Hepatocyte (in vitro differentiated cells): ENCODE results near the gene DBNDD2. TPM values are rescaled to one million over a fixed set of nuclear protein-coding genes. Genes with fewer than 3 reads are reported as not detected.

Source experiments
- DNase-seq: peaks from one replicate; pipeline ENCODE4 v3.0.0-alpha.2; 2016; ENCODE audit warnings: low spot score
- H2AFZ ChIP-seq: fragments of 200-600 bp; sonication (generic); 2 replicates; pipeline ENCODE4 v1.6.0; 2016; ENCODE audit warnings: antibody characterized with exemption, mild to moderate bottlenecking
- H3K27ac ChIP-seq: fragments of 200-600 bp; sonication (generic); 2 replicates; pipeline ENCODE4 v1.5.1; 2016; ENCODE audit warnings: mild to moderate bottlenecking
- H3K27me3 ChIP-seq: fragments of 200-600 bp; sonication (generic); 2 replicates; pipeline ENCODE4 v1.6.1; 2016
- H3K36me3 ChIP-seq: fragments of 200-600 bp; sonication (generic); replicated peaks from 2 replicates; pipeline ENCODE4 v1.5.1; 2016; ENCODE audit warnings: low read depth; ENCODE audit not compliant: insufficient read depth
- H3K4me1 ChIP-seq: fragments of 200-600 bp; sonication (generic); 2 replicates; pipeline ENCODE4 v1.5.1; 2016; ENCODE audit warnings: mild to moderate bottlenecking, moderate library complexity; ENCODE audit not compliant: insufficient read depth
- H3K4me2 ChIP-seq: fragments of 200-600 bp; sonication (generic); 2 replicates; pipeline ENCODE4 v1.6.0; 2016
- H3K4me3 ChIP-seq: fragments of 200-600 bp; sonication (generic); 2 replicates; pipeline ENCODE4 v1.5.1; 2016; ENCODE audit warnings: mild to moderate bottlenecking
- H3K79me2 ChIP-seq: fragments of 200-600 bp; sonication (generic); 2 replicates; pipeline ENCODE4 v1.6.0; 2017; ENCODE audit warnings: mild to moderate bottlenecking
- H3K9me2 ChIP-seq: fragments of 200-600 bp; sonication (generic); replicated peaks from 2 replicates; pipeline ENCODE4 v1.6.0; 2017; ENCODE audit warnings: mild to moderate bottlenecking; ENCODE audit not compliant: insufficient read depth
- H3K9me3 ChIP-seq: fragments of 200-600 bp; sonication (generic); 2 replicates; pipeline ENCODE4 v1.5.1; 2016; ENCODE audit warnings: low read depth, mild to moderate bottlenecking
- H4K20me1 ChIP-seq: fragments of 200-600 bp; sonication (generic); 2 replicates; pipeline ENCODE4 v1.6.0; 2016; ENCODE audit warnings: mild to moderate bottlenecking; ENCODE audit not compliant: insufficient read depth, poor library complexity, severe bottlenecking
- CTCF ChIP-seq: fragments of 200-600 bp; sonication (generic); IDR thresholded peaks from 2 replicates; pipeline ENCODE4 v1.5.1; 2016; ENCODE audit warnings: antibody characterized with exemption, mild to moderate bottlenecking; ENCODE audit not compliant: poor library complexity
- EZH2 ChIP-seq: fragments of 200-600 bp; sonication (generic); IDR thresholded peaks from 2 replicates; pipeline ENCODE4 v1.6.1; 2016; ENCODE audit warnings: antibody characterized with exemption, mild to moderate bottlenecking, borderline replicate concordance
- EZH2phosphoT487 ChIP-seq: fragments of 200-600 bp; sonication (generic); IDR thresholded peaks from one replicate; pipeline ENCODE4 v1.6.1; 2018; ENCODE audit warnings: antibody characterized with exemption, mild to moderate bottlenecking, low read depth, moderate library complexity; ENCODE audit not compliant: unreplicated experiment, severe bottlenecking
- WGBS: methylation state at CpG from one replicate; pipeline ENCODE4 v1.1.6; 2016; ENCODE audit warnings: low lambda C conversion rate; ENCODE audit errors: missing lambda C conversion rate; 5-methylcytosine and 5-hydroxymethylcytosine counted together
- microRNA-seq: library from miRNA; unstranded; fragments of <30 nt; microRNA quantifications from one replicate; pipeline ENCODE4, GENCODE V29; 2017
- polyA plus RNA-seq: library from polyadenylated mRNA; unstranded; fragments of >200 nt; fragmentation: Nextera tagmentation; extraction: Ambion mirVana; gene quantifications from 2 replicates; pipeline ENCODE4 v1.2.1, GENCODE V29; 2016
- small RNA-seq: library from RNA; depleted of rRNA; stranded (forward); fragments of <200 nt; gene quantifications from one replicate; pipeline ENCODE3, GENCODE V24; 2014
- total RNA-seq: library from RNA; depleted of rRNA; stranded (reverse); fragments of >200 nt; gene quantifications from 2 replicates; pipeline ENCODE4 v1.2.3, GENCODE V29; 2014

The DBNDD2 gene
- total and polyA plus RNA-seq, 2 experiments from 2014 or later, result 11.1 to 12.8 TPM

DNA sequence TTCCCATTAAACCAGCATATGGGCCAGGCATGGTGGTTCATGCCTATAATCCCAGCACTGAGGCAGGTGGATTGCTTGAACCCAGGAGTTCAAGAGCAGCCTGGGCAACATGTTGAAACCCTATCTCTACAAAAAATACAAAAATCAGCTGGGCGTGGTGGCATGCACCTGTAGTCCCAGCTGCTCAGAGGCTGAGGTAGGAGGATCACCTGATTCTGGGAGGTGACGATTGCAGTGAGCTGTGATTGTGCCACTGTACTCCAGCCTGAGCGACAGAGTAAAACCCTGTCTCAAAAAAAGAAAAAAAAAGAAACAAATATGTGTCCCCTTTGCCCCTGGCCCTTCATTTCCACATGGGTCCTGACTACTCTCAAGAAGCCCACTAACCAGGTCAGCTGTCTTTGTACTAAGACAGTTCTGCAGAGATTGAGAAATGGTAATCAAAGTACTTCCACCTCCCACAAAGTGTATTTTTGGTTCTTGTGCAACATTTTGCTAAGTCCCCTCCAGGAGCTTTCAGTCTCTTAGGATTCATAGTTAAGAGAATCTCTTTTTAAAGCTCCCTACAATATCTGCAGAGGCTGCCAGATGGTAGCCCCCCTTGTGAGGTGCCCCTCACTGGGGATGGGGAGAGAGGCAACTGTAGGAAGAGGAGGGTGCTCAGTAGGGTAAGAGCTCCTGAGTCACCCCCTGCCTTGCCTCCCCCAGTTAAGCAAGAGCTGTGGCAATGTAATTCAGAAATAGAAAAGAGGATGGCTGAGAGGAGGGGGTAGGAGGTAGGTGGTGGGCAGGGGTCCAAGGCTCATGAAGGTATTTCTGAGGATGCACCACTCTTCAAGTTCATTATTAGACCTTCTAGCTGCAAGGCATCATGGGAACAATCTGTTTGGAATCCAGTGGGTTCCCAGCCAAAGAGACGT lies 44.9 kb downstream of the DBNDD2 start:
- no peak overlapping the region for H3K27ac ChIP-seq
- H3K79me2 ChIP-seq, result no peaks in the 10 kb centered on the region
- WGBS, result 66% methylated on average over 4 of the region's 4 CpGs
- no peak for DNase-seq
- no peak overlapping the region for H3K4me3 ChIP-seq
- no peak overlapping the region for H2AFZ ChIP-seq
- H4K20me1 ChIP-seq, result no peaks in the 10 kb centered on the region
- H3K4me1 ChIP-seq, result no peaks in the 10 kb centered on the region
- H3K36me3 ChIP-seq, result no peaks in the 10 kb centered on the region
- no peaks in the 10 kb centered on the region for H3K9me3 ChIP-seq
- H3K4me2 ChIP-seq, result no peak overlapping the region
- TF ChIP-seq CTCF (no peak), EZH2 (no peak), EZH2phosphoT487 (no peak)
- H3K9me2 ChIP-seq, result no peaks in the 10 kb centered on the region
- H3K27me3 ChIP-seq, result no peaks in the 10 kb centered on the region

DNA sequence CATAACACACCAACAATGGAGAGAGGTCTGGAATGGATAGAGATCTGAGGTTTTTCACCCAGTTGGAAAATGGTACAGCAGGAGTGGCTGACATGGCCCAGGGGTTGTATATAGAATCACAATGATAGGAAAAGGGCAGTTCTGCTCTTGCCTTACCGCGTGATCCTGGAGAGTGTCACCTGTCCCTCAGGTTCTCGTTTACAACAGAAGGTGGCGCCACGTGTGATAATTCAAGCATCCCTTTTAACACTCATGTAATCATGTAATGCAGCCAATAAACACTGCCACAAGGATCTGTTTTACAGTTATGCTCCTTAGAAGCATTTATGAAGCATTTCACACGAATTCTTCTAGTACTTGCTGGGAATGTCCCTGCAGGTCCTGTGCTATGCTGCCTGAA lies 48.5 kb downstream of the DBNDD2 start:
- Histone ChIP-seq H3K36me3 (no peaks in the 10 kb centered on the region), H3K4me2 (no peak overlapping the region), H3K4me3 (no peak overlapping the region), H3K4me1 (no peaks in the 10 kb centered on the region), H3K79me2 (no peaks in the 10 kb centered on the region), H2AFZ (no peak overlapping the region), H3K9me3 (no peaks in the 10 kb centered on the region), H3K27ac (no peak overlapping the region), H3K27me3 (no peaks in the 10 kb centered on the region), H3K9me2 (no peaks in the 10 kb centered on the region), H4K20me1 (no peaks in the 10 kb centered on the region)
- peak; percentile 37 for TF ChIP-seq CTCF
- no peak for TF ChIP-seq EZH2phosphoT487
- 15% methylated on average over 6 of the region's 6 CpGs for WGBS
- peak; percentile 66 for DNase-seq

- Histone ChIP-seq H3K4me3 (no peak overlapping the region), H3K9me3 (no peaks in the 10 kb centered on the region), H3K36me3 (no peaks in the 10 kb centered on the region), H3K4me1 (no peaks in the 10 kb centered on the region), H2AFZ (no peak overlapping the region), H3K79me2 (no peaks in the 10 kb centered on the region), H3K4me2 (no peak overlapping the region), H4K20me1 (no peaks in the 10 kb centered on the region), H3K9me2 (no peaks in the 10 kb centered on the region), H3K27me3 (no peaks in the 10 kb centered on the region), H3K27ac (no peak overlapping the region)
- no peak for DNase-seq
- TF ChIP-seq CTCF, result peak; percentile 23
- TF ChIP-seq EZH2phosphoT487, result no peak
- 69% methylated on average over 5 of the region's 5 CpGs for WGBS
These were observed 51.5 kb downstream of the DBNDD2 start for GRCh38 chr20:45459606-45460005.

Small RNA genes lying within 50 kb of the gene (microRNA-seq; reads per million reads assigned to microRNA genes)
- 1.8 reads per million for gene MIR6812

Small RNA genes lying within 50 kb of the gene (small RNA-seq; reads per million reads assigned to genes)
- gene MIR6812, result not detected

Other genes with a start within 250 kb of the DBNDD2 start
- 4.8 and 5.7 TPM in 2 replicates for gene PI3, start 233.4 kb upstream of the DBNDD2 start, total RNA-seq
- 19.8 and 28.9 TPM in 2 replicates for gene PI3, start 233.4 kb upstream of the DBNDD2 start, polyA plus RNA-seq
- gene SEMG1, start 201.3 kb upstream of the DBNDD2 start, total RNA-seq, result not detected in 2 replicates
- gene SEMG1, start 201.3 kb upstream of the DBNDD2 start, polyA plus RNA-seq, result not detected in 2 replicates
- gene SEMG2, start 186.9 kb upstream of the DBNDD2 start, total RNA-seq, result not detected in 2 replicates
- not detected in 2 replicates for gene SEMG2, start 186.9 kb upstream of the DBNDD2 start, polyA plus RNA-seq
- gene SLPI, start 153.7 kb upstream of the DBNDD2 start, total RNA-seq, result 1,143 and 1,330 TPM in 2 replicates
- 9,786 and 10,154 TPM in 2 replicates for gene SLPI, start 153.7 kb upstream of the DBNDD2 start, polyA plus RNA-seq
- gene RBPJL, start 101.4 kb upstream of the DBNDD2 start, total RNA-seq, result not detected in 2 replicates
- gene RBPJL, start 101.4 kb upstream of the DBNDD2 start, polyA plus RNA-seq, result not detected in 2 replicates
- 0.57 TPM in 1 of 2 replicates, not detected in the other for gene MATN4, start 100.0 kb upstream of the DBNDD2 start, total RNA-seq
- gene MATN4, start 100.0 kb upstream of the DBNDD2 start, polyA plus RNA-seq, result 0.50 TPM in 1 of 2 replicates, not detected in the other
- gene SDC4, start 59.9 kb upstream of the DBNDD2 start, total RNA-seq, result 191 and 194 TPM in 2 replicates
- 159 and 178 TPM in 2 replicates for gene SDC4, start 59.9 kb upstream of the DBNDD2 start, polyA plus RNA-seq
- gene SYS1, start 45.1 kb upstream of the DBNDD2 start, total RNA-seq, result 42.0 and 50.7 TPM in 2 replicates
- gene SYS1, start 45.1 kb upstream of the DBNDD2 start, polyA plus RNA-seq, result 28.9 and 35.8 TPM in 2 replicates
- not detected in 2 replicates for gene TP53TG5, start 30.0 kb upstream of the DBNDD2 start, total RNA-seq
- 0.23 TPM in 1 of 2 replicates, not detected in the other for gene TP53TG5, start 30.0 kb upstream of the DBNDD2 start, polyA plus RNA-seq
- 67.1 TPM in 2 replicates for gene PIGT, start 7.9 kb downstream of the DBNDD2 start, total RNA-seq
- 163 and 168 TPM in 2 replicates for gene PIGT, start 7.9 kb downstream of the DBNDD2 start, polyA plus RNA-seq
- gene WFDC2, start 61.5 kb downstream of the DBNDD2 start, total RNA-seq, result 12.6 and 16.7 TPM in 2 replicates
- 92.1 and 99.1 TPM in 2 replicates for gene WFDC2, start 61.5 kb downstream of the DBNDD2 start, polyA plus RNA-seq
- gene SPINT3, start 107.3 kb downstream of the DBNDD2 start, total RNA-seq, result not detected in 2 replicates
- gene SPINT3, start 107.3 kb downstream of the DBNDD2 start, polyA plus RNA-seq, result not detected in 2 replicates
- not detected in 2 replicates for gene WFDC6, start 131.2 kb downstream of the DBNDD2 start, total RNA-seq
- not detected in 2 replicates for gene WFDC6, start 131.2 kb downstream of the DBNDD2 start, polyA plus RNA-seq
- not detected in 2 replicates for gene EPPIN, start 139.1 kb downstream of the DBNDD2 start, total RNA-seq
- not detected in 2 replicates for gene EPPIN, start 139.1 kb downstream of the DBNDD2 start, polyA plus RNA-seq
- gene WFDC8, start 171.0 kb downstream of the DBNDD2 start, total RNA-seq, result not detected in 2 replicates
- not detected in 2 replicates for gene WFDC8, start 171.0 kb downstream of the DBNDD2 start, polyA plus RNA-seq
- not detected in 2 replicates for gene WFDC10A, start 221.4 kb downstream of the DBNDD2 start, total RNA-seq
- gene WFDC10A, start 221.4 kb downstream of the DBNDD2 start, polyA plus RNA-seq, result not detected in 2 replicates
- gene WFDC9, start 223.0 kb downstream of the DBNDD2 start, total RNA-seq, result not detected in 2 replicates
- not detected in 2 replicates for gene WFDC9, start 223.0 kb downstream of the DBNDD2 start, polyA plus RNA-seq